Measurements from ENCODE around the gene REXO2.

REXO2 gene

DNA sequence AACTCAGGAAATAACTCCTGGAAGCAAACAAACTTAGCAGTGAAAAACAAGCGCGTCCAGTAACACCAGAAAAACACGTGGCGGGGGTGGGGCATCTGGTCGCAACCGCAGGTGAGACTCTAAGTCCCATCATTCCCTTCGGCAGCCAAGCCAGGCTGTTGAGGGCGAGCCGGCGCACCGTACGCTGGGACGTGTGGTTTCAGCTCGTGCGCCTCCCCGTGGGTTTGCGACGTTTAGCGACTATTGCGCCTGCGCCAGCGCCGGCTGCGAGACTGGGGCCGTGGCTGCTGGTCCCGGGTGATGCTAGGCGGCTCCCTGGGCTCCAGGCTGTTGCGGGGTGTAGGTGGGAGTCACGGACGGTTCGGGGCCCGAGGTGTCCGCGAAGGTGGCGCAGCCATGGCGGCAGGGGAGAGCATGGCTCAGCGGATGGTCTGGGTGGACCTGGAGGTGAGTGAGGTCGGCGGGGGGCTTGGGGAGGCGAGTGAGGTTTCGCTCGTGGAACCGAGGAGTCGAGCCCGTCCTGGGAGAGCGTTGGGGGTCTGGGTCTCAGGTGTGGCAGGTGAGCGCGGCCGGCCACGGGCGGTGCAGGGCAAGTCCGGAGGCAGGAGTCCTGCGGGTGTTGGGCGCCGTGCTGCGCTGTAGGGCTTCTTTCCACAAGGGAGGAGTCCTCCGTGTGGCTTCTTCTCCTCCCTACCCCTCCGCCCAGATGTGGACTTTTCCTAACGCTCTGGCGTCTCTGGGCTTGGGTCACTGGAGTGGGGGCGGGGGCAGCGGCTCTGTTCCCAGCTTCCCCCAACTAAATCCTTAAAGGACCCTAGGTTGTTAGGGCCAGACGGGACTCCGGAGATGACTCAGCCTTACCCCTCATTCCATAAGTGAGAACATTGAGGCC, at the start of gene REXO2:
Gene REXO2, plus strand, starts transcription at position 239 of the 892 bp plus-strand sequence. Its CDS starts 62 bp downstream, at position 301.
- peak; percentile 98 for DNase-seq

DNA sequence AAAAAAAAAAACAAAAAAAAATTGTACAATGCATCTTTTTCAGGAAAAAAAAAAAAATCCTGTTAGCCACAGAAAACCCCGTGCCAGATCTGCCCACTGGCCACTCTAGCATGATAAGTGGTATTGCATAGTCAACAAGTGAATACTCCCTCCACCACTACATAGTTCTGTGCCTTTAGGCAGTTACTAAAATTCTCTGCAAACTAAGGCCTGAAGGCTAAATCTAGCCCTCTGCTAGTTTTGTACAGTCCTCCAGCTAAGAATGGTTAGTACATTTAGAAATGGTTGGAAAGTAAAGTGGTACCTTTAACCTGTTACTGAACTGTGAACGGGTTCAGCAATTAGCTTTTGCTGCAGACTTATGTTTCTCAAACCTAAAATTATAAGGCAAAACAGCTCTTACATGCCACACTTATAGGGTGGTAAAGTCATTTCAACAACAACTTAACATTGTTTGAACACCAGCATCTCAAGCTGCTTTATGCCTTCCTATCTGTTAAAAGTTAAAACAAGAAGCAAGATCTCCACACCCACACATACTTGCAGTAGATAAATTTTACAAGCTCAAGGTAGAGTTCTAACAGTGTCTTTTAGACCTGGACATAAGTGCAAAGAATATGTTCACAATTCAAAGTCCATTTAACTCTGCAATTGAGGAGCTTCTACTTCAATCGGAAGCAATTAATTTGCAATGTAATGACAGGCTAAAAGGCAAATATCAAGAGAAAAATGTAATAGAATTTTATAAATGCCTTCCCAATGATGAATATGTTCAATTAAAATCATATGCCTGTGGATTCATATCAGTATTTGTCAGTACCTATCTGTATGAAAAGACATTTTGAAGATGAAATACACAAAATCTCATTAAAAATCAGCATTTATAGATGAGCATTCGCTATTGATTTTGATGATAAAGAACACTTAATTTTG, 46.3 kb upstream of the REXO2 start:
- DNase-seq = no peak

DNA sequence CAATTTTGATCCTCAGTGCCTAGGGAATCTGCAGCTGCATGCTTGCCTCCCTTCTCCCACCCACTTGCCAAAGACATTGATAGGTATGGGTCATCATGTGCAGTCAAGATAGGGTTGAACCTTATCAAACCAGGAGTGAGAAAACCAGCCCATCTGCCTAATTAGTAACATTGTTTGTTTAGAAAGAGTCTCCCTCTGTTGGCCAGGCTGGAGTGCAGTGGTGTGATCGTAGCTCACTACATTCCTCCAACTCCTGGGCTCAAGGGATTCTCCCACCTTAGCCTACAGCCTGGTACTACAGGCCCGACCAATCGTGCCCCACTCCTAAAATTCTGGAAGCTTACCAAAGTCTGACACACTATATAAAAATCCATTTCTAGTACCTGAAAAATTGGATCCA, 43.5 kb upstream of the REXO2 start:
- DNase-seq = peak; percentile 32

DNA sequence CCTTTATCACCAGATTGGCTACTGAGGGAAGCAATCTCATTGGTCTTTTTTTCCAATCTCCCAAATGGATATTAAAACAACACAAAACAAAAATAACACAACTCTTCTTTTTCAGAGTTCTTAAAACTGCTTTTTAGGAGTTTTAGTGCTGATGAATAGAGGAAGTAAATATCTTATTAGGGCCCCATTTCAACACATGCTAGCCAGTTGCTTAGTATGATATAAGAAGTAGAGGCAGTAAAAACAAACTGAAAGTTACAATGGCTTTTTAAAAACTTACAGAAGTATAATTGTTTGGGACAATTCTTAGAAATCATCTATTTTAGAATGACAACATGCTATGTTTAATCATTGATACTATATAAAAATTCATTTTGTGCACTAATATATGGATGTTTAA, 42.4 kb upstream of the REXO2 start:
- no peak for DNase-seq

DNA sequence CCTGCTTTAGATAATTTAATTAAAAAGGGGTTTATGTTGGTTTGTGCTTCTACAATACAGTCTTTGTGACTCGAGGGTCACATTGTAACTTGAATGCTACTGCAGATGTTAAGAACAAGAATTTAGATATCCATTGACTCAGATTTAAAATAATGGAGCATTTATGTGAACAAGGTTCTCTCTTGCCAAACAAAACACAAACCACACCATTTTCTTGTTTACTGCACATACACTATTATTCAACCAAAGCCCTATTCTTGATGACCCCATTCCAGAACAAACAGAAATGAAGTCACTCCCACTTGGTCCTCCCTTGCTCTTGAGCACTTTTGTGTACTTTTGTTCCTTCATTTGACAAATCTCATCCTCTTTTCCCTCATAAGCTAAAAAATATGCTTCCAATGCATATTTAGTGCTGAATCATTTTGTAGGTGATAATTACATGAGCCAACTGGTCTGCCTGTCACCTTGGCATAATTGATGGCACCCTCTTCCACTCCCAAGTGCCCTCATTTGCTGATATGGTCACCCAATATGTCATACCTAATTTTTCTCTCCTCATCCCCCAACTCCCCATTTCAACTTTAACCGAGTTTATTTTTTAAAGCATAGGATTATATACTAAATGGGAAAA, 41.8 kb upstream of the REXO2 start:
- peak; percentile 63 for DNase-seq

DNA sequence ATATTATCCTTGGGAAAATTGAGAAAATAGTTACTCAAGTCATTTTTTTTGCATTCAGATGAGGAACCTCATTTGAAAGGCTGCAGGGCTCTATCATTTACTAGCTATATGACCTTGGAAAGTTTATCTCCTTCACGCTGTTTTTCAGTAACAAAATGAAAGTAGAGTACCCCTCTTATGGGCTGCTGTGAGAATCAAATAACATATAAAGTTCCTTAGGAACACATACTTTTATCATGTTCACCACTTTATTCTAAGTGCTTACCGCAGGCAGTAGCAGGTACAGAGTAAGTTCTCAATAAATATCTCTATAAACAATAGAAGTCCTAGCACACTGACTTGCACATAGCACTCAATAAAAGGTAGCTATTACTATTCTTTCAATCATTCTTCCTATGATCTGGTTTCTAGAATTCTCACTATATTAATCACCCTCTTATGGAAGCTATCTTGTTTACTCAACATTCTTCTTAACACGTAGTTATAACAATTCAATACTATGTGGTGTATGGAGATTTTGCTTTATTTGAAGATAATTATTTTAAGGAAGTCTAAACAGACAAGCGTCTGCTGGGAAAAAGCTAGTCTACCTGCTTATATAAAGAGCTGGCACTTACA, 40.9 kb upstream of the REXO2 start:
- DNase-seq = peak; percentile 37

DNA sequence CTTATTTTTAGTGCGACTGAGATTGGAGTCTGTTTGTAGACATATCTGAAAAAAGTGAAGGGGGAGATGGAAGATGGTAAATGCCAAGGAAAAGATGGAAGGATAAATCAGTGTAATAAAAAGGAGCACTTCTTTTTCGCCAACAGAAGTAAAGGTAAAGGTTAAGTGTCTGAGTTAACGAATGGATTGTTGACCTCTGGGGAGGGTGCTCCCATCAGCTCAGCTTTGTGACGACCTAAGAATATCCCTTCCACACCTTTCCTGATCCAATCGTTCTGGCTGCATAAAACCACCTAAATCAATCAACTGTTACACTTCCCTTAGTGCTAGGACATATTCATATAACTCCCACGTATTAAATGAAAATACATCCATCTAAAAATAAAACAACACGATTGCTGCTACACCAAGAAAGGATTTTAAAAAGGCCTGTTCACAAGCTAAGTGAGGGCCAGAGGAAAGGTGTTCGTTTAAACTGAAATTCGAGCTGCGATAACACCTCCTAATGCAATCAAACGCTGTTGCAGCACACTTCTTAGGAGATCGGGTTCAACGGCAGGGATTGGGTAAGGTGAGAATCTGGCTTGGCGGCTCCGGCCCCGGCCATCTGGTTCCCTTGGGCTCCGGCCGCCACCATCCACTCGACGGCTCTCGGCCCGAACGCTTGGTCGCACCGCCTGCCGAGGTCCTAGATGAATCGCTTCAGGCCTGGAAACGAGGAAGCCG, 39.6 kb upstream of the REXO2 start:
- DNase-seq = peak; percentile 91

DNA sequence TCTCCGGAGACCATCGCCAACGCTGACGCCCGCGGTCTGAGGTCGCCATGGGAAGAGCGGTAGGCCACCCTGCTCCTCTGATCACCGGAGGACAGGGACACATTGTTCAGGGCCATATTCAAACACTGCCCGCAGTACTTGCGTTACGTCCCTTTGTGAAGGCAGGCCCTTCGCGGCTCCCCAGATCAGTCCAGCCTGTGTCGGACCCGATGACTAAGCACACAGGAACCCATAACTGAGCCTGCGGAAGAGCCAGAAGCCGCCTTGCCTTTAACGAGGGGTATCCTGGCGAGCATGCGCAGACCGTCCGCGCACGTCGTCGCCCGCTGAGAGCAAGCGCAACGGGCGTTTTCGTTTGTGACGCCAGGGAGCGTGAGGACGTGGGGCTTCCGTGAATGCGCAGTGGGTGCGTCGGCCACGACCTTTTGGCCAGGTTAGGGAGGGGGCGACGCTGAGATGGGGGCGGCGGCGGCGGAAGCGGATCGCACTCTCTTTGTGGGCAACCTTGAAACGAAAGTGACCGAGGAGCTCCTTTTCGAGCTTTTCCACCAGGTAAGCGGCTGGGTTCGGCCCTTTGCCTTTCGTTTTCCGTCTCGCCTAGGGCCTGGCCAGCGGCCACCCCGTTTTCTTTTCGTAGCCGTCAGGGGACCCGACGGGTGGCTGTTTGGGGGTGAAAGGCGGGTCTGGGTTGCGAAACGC, 38.9 kb upstream of the REXO2 start, which contains the start of the genes C11orf71 and RBM7:
Gene C11orf71, minus strand, starts transcription at position 296 of the 699 bp plus-strand sequence. Its CDS starts 180 bp downstream, at position 116.
Gene RBM7, plus strand, starts transcription at position 451 of the 699 bp plus-strand sequence. Its CDS starts 6 bp downstream, at position 457.
- DNase-seq = peak; percentile 99

DNA sequence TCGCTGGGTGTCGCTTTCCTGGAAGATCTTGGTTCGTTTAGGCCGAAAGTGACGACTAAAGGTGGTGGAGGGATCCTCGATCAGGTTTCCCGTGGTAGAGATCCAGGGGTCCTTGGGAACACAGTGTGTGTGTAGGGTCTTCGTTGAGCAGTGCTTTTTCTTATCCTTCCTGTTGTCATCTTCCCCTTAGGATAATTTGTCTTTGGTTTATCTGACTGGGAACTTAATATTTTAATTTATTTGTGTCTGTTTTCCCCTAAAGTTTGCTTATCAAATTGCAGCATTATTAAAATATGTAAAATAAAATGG, 38.4 kb upstream of the REXO2 start:
- DNase-seq = no peak

DNA sequence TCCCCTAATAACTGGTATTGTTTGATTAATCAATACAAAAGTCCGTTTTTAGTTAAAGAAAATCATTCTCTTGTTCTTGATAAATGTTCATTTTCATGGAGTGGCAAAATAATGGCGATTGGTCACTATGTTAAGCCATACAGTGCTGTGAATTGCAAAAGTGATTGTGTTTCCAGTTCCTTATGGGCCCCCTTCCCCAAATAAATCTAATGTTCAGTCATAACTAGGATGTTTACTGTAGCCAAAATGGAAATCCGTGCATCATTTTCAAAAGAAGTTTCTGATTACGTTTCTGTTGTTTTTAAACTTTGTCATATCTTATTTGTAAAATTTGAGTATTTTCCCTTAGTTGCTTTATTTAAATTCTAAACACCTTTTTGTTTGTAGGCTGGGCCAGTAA, 38.0 kb upstream of the REXO2 start:
- peak; percentile 13 for DNase-seq

DNA sequence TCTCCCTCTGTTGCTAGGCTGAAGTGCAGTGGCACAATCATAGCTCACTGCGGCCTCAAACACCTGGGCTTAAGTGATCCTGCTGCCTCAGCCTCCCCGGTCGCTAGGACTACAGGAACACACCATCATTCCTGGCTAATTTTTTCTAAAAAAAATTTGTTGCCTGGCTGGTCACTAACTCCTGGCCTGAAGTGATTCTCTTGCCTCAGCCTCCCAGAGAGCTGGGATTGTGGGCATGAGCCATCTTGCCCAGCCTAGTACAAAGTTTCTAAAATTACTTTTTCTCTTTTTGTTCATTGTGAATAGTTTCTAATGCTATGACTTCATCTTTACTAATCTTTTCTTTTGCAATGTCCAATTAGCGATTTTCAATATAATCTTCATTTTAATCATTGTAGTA, 26.3 kb upstream of the REXO2 start:
- no peak for DNase-seq

DNA sequence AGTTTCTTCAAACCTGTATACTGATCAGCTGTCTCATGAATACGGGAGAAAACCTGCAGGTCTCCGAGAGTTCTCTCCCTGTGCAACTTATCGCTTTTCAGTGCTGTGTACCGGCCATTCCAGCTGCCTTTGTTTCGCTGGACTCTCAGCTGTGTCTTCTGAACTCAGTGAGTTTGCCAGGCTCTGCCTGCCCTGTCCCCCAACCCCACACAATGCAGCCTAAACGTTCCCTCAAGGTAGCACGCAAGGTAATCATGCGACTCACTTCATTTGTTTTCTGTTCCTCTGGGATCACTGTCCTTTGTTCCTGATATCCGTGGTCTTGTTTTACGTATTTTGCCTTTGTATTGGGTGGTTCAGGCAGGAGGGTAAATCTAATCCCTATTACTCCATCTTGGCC, 25.3 kb upstream of the REXO2 start:
- no peak for DNase-seq

DNA sequence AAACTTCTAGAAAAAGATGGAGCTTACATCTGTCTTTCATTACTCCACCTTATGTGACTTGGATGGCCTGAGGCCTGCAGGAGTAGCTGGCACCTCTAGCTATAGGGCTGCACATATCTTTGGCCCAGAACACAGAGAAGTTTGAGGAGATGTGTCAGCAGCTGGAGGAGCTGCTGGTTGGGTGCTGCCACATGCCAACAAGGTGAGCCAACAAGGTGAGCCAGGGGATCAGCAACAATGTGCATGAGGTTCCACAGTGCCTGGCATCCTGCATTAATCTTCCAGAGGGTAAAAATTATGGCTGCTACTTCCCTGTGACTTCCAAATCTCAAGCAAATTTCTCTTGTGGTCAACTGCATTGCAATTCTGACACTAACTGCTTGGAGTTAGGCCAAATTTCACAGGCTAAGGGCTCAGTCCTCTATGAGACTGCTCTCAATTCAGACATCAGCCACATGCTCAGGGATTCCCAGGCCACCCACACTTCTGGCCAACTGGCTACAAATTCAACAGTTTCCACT, 22.8 kb upstream of the REXO2 start:
- DNase-seq = no peak

DNA sequence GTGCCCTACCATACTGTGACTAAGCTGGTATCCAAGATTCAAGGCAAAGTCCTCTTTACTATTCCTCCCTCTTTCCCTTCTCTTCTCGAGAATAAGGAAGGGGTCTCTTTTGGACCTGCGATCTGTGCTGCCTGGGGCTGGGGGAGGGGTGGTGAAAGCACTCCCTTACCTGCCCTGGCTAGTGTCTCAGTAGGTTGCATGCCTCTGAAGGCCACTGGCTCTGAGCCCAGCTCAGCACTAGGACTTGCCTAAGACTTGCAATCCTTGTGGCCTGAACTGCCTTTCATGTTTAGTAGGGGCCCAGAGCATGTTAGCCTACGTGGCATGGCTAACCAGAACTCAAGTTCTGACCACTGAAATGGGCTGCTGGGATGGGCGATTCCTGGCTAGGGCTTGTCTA, 13.0 kb upstream of the REXO2 start:
- no peak for DNase-seq

DNA sequence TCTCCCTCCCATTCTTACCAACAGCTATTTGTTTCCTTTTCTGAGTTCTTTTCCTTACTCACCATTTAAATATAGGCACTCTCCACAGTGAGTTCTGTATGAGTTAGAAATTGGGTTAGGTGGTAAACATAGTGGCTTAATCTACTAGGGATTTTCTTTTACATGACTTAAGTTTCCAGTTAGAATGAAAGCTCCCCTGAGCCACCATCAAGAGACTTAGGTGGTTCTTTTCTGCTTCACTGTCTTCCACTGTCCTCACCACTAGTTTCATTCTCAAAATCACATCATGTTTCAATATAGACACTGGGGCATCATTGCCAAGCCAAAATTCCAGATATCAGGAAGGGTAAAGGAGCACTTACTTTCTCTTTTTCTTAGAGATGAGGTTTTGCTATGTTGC, 9.0 kb upstream of the REXO2 start:
- no peak for DNase-seq

DNA sequence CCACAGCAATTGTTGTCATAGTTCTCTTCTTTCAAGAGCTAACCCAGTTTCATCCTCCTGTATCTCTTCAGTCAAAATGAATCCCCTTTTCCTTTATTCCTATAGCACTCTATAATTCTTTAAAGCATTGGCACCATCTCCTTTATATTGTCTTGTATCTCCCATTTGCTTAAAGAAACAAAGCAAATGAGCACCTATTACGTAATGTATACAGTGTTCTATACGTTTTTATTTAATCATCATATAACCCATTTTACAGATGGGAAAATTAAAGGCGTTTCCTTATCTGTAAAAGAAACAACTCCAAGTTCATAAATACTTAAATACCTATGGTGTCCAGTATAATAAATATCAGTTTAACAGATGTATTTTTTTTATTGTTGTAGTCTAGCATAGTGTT, 6.4 kb upstream of the REXO2 start:
- no peak for DNase-seq

DNA sequence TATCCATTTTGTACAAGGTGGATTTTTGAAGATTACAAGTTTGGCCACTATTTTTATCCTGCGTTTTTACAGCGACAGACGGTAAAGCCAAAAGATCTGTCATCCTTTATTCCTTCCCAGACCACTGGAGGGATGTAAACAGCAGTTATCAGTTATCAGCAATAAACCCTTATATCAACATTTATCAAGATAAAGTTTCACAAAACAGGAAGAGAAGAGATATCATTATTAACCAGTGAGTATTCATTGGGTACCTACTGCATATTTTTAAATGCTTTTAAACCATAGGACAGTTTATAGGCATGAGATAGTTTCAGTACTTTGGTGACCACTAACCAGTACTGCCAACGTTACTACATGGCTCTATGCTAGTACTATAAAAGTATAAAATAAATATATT, 5.9 kb upstream of the REXO2 start:
- no peak for DNase-seq

DNA sequence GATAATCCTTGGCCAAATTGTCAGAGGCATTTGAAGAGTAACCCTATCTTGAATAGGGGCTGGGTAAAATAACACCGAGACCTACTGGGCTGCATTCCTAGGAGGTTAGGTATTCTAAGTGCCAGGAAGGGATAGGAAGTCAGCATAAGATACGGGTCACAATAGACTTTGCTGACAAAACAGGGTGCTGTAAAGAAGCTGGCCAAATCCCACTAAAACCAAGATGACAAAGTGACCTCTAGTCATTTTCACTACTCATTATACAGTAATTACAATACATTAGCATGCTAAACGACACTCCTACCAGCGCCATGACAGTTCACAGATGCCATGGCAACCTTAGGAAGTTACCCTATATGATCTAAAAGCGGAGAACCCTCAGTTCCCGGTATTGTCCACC, 964 bp upstream of the REXO2 start:
- no peak for DNase-seq

DNA sequence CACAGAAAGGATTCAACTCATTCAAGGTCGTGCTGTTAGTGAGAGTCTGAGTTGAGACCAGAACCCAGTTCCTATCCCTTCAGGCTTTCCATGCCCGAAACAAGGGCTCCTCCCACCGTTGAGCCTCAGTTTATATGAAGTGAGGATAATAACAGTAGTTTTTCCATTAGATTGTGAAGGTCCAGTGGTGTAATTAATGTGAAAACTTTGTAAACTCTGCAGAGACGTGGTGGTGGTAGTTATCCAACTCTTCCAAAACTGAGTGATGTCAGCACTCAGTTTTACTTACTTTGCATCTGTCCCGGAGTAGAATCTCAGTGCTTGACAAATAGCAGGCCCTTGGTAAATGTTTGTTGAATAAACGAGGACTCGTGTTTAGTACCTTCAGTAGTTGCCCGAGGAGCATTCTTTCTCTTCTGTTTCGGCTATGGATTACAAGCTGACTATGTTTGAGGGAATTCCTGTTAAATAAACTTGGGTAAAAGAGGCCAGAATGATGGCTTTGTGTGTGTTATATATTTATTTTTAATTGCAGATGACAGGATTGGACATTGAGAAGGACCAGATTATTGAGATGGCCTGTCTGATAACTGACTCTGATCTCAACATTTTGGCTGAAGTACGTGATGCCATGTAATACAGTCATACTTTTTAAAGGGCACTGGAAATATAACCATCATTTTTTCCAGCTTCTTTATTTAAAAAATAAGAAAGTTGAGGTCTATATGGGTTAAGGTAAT, 1.0 kb downstream of the REXO2 start:
- DNase-seq = peak; percentile 47
